Measurements from ENCODE around the gene ROBO2. TPM values are rescaled to one million over a fixed set of nuclear protein-coding genes. Genes with fewer than 3 reads are reported as not detected.

ROBO2 gene
- polyA plus RNA-seq, 1 donor from 2014 or later = 55.5 TPM

- H3K27ac ChIP-seq (ENCODE audit: low read length) = no peak overlapping the region
Observed at GRCh38 chr3:77256584-77257503, 216.9 kb downstream of the ROBO2 start.

GRCh38 chr3:77259694-77260093 lies 219.8 kb downstream of the ROBO2 start:
- no peaks in the 10 kb centered on the region for H3K36me3 ChIP-seq (ENCODE audit: insufficient read depth, low read length)
- H4K20me1 ChIP-seq (ENCODE audit: insufficient read depth) = no peaks in the 10 kb centered on the region
- TF ChIP-seq EZH2 (IDR thresholded peaks at IDR 0.05; ENCODE audit: borderline replicate concordance, insufficient read depth, low read length, poor library complexity, severe bottlenecking) = no peak
- no peak for TF ChIP-seq EP300 (conservative IDR thresholded peaks at IDR 0.05; ENCODE audit: poor library complexity, severe bottlenecking)
- no peaks in the 10 kb centered on the region for H3K79me2 ChIP-seq (replicated peaks; ENCODE audit: insufficient read depth, low read length)
- H3K9me3 ChIP-seq (ENCODE audit: low read length) = no peaks in the 10 kb centered on the region
- H3K27ac ChIP-seq (ENCODE audit: low read length) = no peak overlapping the region
- H3K4me2 ChIP-seq (ENCODE audit: low read length) = no peak overlapping the region
- H3K9me2 ChIP-seq (ENCODE audit: insufficient read depth, low read length) = no peaks in the 10 kb centered on the region
- no peak overlapping the region for H3K4me3 ChIP-seq (ENCODE audit: low read length)
- no peaks in the 10 kb centered on the region for H3F3A ChIP-seq (ENCODE audit: insufficient read depth, low read length, poor library complexity, severe bottlenecking)
- no peak overlapping the region for H3K9ac ChIP-seq (ENCODE audit: low read length)
- no peaks in the 10 kb centered on the region for H3K27me3 ChIP-seq (ENCODE audit: insufficient read depth, low read depth, low read length)
- no peak overlapping the region for H2AFZ ChIP-seq (ENCODE audit: low read depth, low read length)

More at GRCh38 chr3:77256584-77257503, 216.9 kb downstream of the ROBO2 start:
- H3K9ac ChIP-seq (ENCODE audit: low read length) = no peak overlapping the region
- no peak for TF ChIP-seq SMC3 (conservative IDR thresholded peaks at IDR 0.05; ENCODE audit: poor library complexity)
- no peak for TF ChIP-seq TAF1 (IDR thresholded peaks at IDR 0.05; ENCODE audit: low read depth)
- TF ChIP-seq EZH2 (IDR thresholded peaks at IDR 0.05; ENCODE audit: borderline replicate concordance, insufficient read depth, low read length, poor library complexity, severe bottlenecking) = no peak
- TF ChIP-seq CTCF (IDR thresholded peaks at IDR 0.05; ENCODE audit: poor library complexity, severe bottlenecking) = no peak
- TF ChIP-seq RAD21 (conservative IDR thresholded peaks at IDR 0.05) = no peak
- TF ChIP-seq EP300 (conservative IDR thresholded peaks at IDR 0.05; ENCODE audit: poor library complexity, severe bottlenecking) = no peak
- no peak for TF ChIP-seq MXI1 (conservative IDR thresholded peaks at IDR 0.05; ENCODE audit: poor library complexity, severe bottlenecking)
- H3K9me2 ChIP-seq (ENCODE audit: insufficient read depth, low read length) = no peaks in the 10 kb centered on the region
- no peak overlapping the region for H3K4me3 ChIP-seq (ENCODE audit: low read length)
- H3F3A ChIP-seq (ENCODE audit: insufficient read depth, low read length, poor library complexity, severe bottlenecking) = no peaks in the 10 kb centered on the region
- no peaks in the 10 kb centered on the region for H3K27me3 ChIP-seq (ENCODE audit: insufficient read depth, low read depth, low read length)
- no peaks in the 10 kb centered on the region for H3K9me3 ChIP-seq (ENCODE audit: low read length)
- no peaks in the 10 kb centered on the region for H3K36me3 ChIP-seq (ENCODE audit: insufficient read depth, low read length)
- H3K4me2 ChIP-seq (ENCODE audit: low read length) = no peak overlapping the region
- H2AFZ ChIP-seq (ENCODE audit: low read depth, low read length) = no peak overlapping the region
- H4K20me1 ChIP-seq (ENCODE audit: insufficient read depth) = no peaks in the 10 kb centered on the region
- no peaks in the 10 kb centered on the region for H3K79me2 ChIP-seq (replicated peaks; ENCODE audit: insufficient read depth, low read length)

GRCh38 chr3:77262361-77262760 lies 222.5 kb downstream of the ROBO2 start:
- no peak overlapping the region for H3K4me2 ChIP-seq (ENCODE audit: low read length)
- H3F3A ChIP-seq (ENCODE audit: insufficient read depth, low read length, poor library complexity, severe bottlenecking) = no peaks in the 10 kb centered on the region
- H3K27me3 ChIP-seq (ENCODE audit: insufficient read depth, low read depth, low read length) = no peaks in the 10 kb centered on the region
- H3K9ac ChIP-seq (ENCODE audit: low read length) = no peak overlapping the region
- no peaks in the 10 kb centered on the region for H4K20me1 ChIP-seq (ENCODE audit: insufficient read depth)
- no peak overlapping the region for H3K27ac ChIP-seq (ENCODE audit: low read length)
- no peaks in the 10 kb centered on the region for H3K79me2 ChIP-seq (replicated peaks; ENCODE audit: insufficient read depth, low read length)
- no peaks in the 10 kb centered on the region for H3K9me3 ChIP-seq (ENCODE audit: low read length)
- H3K4me3 ChIP-seq (ENCODE audit: low read length) = no peak overlapping the region
- TF ChIP-seq REST (IDR thresholded peaks at IDR 0.05; ENCODE audit: borderline replicate concordance) (no peak), EZH2 (IDR thresholded peaks at IDR 0.05; ENCODE audit: borderline replicate concordance, insufficient read depth, low read length, poor library complexity, severe bottlenecking) (no peak), CTCF (IDR thresholded peaks at IDR 0.05; ENCODE audit: poor library complexity, severe bottlenecking) (no peak)
- no peaks in the 10 kb centered on the region for H3K9me2 ChIP-seq (ENCODE audit: insufficient read depth, low read length)
- H3K36me3 ChIP-seq (ENCODE audit: insufficient read depth, low read length) = no peaks in the 10 kb centered on the region
- H2AFZ ChIP-seq (ENCODE audit: low read depth, low read length) = no peak overlapping the region
